22Rv1 (cell line): ENCODE data around the gene H1-8.

Experiments
- H3K27ac ChIP-seq: fragments of 450-650 bp; 2 replicates; pipeline ENCODE4 v1.5.1; 2017
- ZFX ChIP-seq: fragments of 450-650 bp; IDR thresholded peaks from 2 replicates; pipeline ENCODE4 v1.6.1; 2017; ENCODE audit warnings: antibody characterized with exemption, borderline replicate concordance
- TF ChIP-seq, protein P1 (sequence below): fragments of 450-650 bp; IDR thresholded peaks from 2 replicates; pipeline ENCODE4 v1.5.1; 2017; ENCODE audit warnings: mild to moderate bottlenecking

Gene H1-8

GRCh38 chr3:129502641-129503408 is 40.1 kb upstream of the H1-8 start:
- TF ChIP-seq, protein P1, sequence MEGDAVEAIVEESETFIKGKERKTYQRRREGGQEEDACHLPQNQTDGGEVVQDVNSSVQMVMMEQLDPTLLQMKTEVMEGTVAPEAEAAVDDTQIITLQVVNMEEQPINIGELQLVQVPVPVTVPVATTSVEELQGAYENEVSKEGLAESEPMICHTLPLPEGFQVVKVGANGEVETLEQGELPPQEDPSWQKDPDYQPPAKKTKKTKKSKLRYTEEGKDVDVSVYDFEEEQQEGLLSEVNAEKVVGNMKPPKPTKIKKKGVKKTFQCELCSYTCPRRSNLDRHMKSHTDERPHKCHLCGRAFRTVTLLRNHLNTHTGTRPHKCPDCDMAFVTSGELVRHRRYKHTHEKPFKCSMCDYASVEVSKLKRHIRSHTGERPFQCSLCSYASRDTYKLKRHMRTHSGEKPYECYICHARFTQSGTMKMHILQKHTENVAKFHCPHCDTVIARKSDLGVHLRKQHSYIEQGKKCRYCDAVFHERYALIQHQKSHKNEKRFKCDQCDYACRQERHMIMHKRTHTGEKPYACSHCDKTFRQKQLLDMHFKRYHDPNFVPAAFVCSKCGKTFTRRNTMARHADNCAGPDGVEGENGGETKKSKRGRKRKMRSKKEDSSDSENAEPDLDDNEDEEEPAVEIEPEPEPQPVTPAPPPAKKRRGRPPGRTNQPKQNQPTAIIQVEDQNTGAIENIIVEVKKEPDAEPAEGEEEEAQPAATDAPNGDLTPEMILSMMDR: no peak
- TF ChIP-seq ZFX: no peak
- no peak overlapping the region for H3K27ac ChIP-seq

GRCh38 chr3:129503471-129504291 is 39.3 kb upstream of the H1-8 start:
- no peak for TF ChIP-seq ZFX
- TF ChIP-seq, protein P1: no peak
- H3K27ac ChIP-seq: no peak overlapping the region

GRCh38 chr3:129504471-129505100 is 38.4 kb upstream of the H1-8 start:
- H3K27ac ChIP-seq: no peak overlapping the region
- TF ChIP-seq, protein P1: no peak
- TF ChIP-seq ZFX: no peak

DNA sequence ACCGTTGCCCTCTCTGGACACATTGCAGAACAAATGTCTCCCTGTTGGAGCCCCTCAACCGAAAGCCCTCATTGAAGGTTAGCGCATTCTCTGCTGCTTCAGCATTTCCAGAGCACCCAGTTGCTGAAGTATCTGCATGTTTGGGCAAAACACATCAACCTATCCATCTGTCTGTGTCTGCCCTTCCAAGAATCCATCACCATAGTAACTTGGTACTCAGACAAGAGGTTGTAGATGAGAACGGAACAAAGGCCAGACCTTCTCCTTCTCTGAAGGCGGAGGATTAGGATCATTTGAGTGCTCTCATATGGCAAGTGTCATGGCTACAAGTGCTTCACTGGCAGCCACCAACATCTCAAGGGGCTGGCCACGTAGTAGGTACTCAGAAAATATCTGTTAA is 37.6 kb upstream of the H1-8 start:
- no peak for TF ChIP-seq ZFX
- TF ChIP-seq, protein P1: no peak
- no peak overlapping the region for H3K27ac ChIP-seq

DNA sequence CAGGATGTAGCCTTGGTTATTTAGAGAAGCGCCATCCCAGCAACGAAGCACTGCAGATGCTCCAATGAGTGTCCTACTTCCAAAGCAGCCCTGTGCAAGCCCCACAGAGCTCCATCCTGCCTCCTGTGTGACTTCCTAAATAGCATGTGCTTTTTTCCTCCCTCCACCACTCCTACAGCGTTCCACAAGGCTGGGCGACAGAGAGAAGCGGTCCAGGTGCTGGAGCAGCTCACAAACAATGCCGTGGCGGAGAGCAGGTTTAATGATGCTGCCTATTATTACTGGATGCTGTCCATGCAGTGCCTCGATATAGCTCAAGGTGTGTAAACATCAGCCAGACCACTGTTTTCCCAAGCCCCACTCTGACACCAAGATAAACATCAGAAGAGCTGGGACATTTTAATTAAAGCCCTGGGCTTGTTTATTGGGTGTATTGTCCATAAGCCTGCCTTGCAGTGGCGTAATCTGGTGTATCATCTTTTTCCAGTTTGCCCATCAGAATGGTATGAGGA is 36.7 kb upstream of the H1-8 start:
- TF ChIP-seq ZFX: no peak
- TF ChIP-seq, protein P1: no peak
- no peak overlapping the region for H3K27ac ChIP-seq

DNA sequence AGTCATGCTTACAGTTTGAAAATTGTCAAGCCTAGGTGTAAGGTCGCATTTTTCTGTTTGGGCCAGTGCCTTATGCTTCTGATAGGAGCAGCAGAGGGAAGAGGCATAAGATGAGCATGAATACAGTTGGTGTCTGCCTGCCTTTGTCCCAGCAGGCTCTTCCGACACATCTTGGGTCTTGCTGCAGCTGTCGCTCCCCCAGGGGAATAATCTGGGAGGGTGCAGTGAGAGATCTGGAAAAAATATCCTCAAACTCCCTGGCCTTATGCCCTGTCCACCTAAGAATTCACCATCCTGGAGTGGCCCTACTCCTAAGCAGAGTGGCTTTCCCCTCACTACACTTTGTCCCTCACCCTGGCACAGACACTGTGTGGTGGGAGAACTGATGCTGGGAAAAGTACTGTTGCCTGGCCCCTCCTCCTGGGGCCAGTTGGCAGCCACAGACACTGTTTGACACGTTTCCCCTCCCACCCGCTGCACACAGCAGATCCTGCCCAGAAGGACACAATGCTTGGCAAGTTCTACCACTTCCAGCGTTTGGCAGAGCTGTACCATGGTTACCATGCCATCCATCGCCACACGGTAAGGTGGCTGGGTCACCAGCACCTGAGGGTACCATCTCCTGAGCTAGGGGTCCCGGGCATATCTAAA is 35.7 kb upstream of the H1-8 start:
- no peak for TF ChIP-seq ZFX
- TF ChIP-seq, protein P1: no peak
- H3K27ac ChIP-seq: no peak overlapping the region
